ENCODE data around the gene GRAMD4.

The GRAMD4 gene

DNA sequence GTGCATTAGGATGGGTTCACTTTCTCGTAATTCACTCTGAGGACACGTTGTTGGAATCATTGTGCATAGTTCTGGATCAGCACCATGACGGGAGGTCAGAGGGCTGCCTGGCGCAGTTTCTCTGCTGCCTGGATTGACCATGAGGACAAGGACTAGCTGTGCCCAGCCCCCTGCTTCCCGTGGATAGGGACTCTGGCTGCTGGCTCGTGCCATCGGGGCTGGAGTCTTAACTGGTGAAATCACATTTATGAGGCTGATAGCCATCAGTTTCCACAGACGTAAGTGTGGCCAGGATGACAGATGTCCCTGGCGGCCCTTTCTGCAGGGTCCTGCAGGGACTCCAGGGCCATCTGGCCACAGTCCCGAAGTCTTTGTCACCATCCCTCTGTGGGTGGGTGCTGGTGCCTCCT, 24.1 kb upstream of the GRAMD4 start:
- no peak for DNase-seq (ENCODE audit: low read depth in 2 of 3, low spot score in 1 of 3)

DNA sequence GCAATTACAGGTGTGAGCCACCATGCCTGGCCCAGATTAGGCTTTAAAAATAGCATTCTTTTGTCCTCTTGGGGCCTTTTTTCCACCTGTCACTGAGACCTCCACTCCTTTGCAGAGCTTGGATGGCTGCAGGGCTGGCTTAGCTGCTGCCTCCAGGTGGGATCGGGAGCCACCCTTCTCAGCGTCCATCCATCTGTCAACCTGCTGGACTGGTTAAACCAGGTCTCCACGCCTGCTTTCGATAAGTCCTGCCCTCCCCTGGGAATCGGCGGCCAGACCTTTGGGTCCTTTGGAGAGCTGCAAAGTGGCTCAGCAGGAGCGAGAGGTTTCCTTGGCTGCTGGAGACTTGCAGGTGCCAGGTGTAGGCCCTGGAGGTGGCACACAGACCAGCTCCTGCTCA, 23.4 kb upstream of the GRAMD4 start:
- no peak for DNase-seq (ENCODE audit: low read depth in 2 of 3, low spot score in 1 of 3)

DNA sequence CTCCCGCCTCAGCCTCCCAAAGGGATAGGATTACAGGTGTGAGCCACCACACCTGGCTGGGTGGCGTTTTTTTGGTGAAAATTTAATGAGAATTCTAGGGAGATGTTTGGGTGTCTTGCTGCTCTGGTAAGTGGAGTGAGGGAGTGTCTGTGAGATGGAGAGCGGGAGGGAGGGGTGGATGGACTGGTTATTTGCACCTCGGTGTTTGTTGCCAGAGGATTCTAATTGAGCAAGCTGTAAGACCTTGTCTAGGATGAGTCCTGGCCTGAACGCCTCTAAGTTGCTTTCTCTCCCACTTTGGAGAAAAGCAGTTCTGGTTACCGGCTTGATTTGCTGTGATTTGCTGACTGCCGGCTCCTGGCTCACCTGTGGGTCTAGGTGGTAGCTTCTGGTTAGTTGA, 22.0 kb upstream of the GRAMD4 start:
- no peak for DNase-seq (ENCODE audit: low read depth in 2 of 3, low spot score in 1 of 3)

DNA sequence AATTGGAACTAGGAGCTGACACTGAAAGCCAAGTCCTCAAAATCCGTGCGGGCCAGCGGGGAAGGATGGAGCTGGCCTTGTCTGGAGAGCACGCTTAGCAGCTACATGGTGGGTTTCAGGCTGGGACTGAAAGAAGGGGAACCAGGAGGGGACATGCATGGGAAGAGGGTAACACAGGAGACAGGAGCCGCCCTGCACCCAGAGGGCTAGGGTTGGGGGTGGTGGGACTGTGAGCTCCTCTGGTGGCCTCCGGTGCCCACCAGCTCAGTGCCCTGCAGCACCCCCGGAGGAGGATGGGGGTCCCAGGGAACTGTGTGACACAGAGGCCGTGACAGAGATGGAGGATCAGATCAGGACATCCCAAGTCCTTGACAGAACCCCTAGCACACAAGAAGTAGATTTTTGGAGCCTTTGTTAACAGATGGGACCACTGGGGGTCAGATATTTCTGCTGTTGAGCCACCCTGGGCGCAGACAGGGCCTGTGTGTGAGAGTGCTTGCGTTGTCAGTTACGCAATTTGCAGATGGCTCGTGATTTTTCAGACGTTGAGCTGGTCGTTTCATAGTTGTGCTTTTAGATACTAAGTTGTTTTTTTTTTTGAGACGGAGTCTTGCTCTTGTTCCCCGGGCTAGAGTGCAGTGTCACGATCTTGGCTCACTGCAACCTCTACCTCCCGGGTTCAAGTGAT, 21.3 kb upstream of the GRAMD4 start:
- no peak for DNase-seq (ENCODE audit: low read depth in 2 of 3, low spot score in 1 of 3)

DNA sequence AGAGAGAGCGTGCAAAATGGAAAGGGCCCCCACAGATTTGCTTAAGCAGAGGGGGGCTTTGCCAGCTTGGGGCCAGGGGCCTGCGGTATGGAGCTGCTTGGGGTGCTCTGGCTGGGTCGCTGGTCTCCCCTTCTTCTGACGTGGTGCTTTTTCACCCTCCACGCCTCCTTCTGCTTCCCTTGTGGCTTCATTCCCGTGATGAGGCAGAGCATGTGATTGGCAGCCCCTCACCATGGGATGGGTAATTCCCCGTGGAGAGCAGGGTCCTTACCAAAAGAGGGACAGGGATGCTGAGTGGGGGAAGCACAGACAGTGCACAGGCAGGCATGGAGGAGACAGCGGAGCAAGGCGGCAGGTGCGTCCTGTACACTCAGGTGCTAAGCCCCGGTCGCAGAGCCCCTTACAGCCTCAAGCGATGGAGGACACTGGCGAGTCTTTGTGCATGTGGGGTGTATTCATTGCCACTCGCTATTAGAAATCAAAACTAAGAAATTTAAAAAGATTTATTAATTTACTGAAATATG, 19.9 kb upstream of the GRAMD4 start:
- no peak for DNase-seq (ENCODE audit: low read depth in 2 of 3, low spot score in 1 of 3)

DNA sequence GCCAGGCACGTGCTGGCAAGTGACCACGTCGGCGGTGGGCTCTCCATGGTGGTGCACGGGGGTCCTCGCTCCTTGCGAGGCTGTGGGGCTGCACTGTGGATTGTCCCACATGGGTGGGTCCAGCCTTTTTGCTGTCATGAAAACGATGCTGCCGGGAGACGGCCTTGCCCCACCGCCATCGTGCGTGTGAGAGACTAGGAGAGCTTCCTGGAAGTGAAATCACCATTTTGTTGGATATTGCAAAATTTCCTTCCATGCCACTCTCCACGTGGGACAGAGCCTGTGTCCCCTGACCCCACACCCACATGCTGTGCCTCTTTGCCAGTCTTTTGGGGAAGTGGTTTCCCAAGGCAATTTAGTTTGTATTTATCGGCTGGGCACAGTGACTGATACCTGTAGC, 18.2 kb upstream of the GRAMD4 start:
- no peak for DNase-seq (ENCODE audit: low read depth in 2 of 3, low spot score in 1 of 3)

DNA sequence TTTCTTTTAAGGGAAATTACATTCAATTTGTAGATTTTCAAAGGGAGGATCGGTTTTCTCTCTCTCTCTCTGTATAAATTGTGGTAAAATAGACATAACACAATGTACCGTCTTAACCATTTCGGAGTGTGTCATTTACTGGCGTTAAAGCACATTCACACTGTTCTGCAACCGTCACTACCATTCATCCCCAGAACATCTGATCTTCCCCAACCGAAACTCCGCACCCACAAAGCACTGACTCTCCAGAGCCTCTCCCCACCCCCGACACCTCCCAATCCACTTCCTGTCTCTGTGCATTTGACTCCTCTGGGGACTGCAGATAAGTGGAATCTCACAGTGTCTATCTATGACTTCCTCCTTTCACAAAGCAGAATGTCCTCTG, 15.9 kb upstream of the GRAMD4 start:
- DNase-seq (ENCODE audit: low read depth in 2 of 3, low spot score in 1 of 3), result peak; percentile 66 to 79 (median 69)

DNA sequence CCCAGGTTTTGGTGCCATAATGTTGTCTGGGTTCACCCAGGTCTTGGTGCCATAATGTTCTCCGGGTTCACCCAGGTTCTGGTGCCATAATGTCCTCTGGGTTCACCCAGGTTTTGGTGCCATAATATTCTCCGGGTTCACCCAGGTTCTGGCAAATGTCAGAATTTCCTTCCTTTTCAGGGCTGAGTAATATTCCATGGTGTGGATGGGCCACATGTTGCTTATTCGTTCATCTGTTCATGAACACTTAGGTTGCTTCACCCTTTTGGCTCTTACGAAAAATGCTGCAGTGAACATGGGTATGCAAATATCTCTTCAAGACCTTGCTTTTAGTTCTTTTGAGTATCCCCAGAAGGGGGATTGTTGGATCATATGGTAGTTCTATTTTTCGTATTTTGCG, 15.1 kb upstream of the GRAMD4 start:
- no peak for DNase-seq (ENCODE audit: low read depth in 2 of 3, low spot score in 1 of 3)

DNA sequence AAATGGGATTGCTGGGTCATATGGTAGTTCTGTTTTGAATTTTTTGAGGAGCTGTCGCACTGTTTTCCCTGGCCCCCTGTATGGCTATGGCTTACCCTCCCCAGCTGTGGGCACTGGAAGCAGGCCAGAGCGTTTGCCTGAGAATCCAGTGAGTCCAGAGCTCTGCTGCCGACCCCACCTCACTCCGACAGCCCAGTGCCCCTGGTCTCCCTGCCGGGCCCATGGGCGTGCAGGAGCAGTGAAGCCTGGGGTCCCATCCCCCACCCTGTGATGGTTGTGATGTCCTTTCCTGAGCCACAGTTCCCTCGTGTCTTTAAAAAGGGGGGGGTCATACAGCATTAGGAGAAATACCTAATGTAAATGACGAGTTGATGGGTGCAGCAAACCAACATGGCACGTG, 13.3 kb upstream of the GRAMD4 start:
- DNase-seq (ENCODE audit: low read depth in 2 of 3, low spot score in 1 of 3), result no peak

DNA sequence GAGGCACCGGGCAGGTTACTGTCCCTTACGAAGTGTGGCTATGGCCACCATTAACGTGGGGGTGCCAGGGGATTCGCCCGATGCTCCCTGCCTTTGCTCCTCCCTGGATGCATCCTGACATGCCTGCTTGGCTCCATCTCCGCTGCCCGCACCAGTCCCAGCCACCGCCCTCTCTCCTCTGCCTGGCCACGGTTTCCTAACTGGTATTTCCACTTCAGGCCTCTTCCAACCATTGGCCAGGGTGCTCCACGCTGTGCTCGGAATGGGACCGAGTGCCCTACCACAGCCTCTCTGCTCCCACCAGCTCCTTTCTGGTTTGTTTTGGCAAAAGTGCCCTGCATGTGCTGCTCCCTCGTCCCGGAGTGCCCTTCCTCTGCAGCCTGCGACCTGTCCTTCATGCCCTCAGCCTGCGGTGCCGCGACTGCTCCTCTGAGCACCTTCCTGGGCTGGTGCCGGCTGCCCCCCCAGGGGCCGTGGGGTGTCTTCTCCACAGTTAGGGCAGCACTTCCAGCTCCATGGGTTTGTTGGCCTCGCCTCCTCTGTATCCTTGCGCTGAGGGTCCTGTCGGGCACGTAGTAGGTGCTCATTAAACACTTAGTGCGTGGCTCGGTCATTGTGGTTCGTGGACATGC, 12.6 kb upstream of the GRAMD4 start:
- no peak for DNase-seq (ENCODE audit: low read depth in 2 of 3, low spot score in 1 of 3)

DNA sequence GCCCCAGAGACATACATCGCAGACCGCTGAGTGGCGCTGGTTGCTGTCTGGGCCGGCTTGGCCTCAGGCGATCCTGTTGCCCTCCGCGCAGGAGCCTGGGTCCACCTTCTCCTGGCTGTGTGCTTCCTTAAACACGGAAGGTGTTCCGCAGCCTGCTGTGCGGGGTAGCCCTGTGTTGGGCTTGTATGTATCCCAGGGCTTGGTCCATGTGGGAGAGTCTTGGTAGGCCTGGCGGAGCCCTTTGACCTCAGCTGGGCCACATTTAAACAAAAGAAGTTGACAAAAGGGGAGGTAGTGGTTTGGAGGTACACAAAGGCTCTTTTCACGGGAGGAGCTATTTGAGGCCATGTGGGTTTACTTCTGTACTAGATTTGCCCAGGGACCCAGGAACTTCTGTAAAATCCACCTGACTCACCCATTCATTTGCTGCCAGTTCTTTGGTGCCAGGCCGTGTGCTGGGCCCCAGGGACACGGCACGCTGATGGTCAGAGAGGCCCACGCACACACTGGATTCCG, 11.0 kb upstream of the GRAMD4 start:
- no peak for DNase-seq (ENCODE audit: low read depth in 2 of 3, low spot score in 1 of 3)

DNA sequence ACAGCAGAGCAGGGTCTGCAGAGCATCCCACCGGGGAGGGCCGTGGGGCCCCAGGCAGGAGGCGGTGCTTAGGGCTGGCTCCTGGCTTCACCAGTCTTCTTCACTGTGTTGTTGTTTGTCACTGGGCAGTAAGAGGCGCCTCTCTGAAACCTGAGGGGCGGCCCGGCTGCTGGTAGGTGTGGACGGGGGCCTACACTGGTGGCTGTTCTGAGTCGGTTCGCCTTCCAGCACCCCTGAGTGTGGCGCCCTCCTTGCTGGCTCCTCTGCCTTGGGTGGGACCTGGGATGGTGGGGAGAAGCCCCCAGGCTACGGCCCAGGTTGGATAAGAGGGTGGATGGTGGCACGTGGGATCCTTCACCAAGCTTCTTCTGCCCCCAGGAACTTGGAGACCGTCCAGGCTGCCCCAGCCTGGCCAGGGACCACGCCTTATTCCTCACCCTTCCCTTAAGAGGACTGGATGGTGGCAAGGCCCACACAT, 10.4 kb upstream of the GRAMD4 start:
- no peak for DNase-seq (ENCODE audit: low read depth in 2 of 3, low spot score in 1 of 3)

DNA sequence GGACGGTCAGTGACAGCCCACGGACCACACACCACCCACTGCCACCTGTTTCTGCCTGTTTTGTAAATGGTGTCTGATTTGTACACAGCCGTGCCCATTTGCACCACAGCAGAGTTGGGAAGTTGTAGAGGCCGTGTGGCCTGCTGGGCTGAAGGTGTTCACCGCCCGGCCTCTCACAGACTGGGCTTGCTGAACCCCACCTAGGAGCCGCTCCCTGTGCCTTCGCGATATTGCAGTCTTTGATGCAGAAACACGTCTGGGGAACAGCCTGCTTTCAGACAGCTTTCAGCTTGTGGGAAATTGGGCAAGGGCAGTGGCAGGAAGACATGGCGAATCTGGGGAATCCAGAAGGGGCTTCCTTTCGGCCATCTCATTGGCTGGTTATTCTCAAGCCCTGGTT, 9.8 kb upstream of the GRAMD4 start:
- no peak for DNase-seq (ENCODE audit: low read depth in 2 of 3, low spot score in 1 of 3)

DNA sequence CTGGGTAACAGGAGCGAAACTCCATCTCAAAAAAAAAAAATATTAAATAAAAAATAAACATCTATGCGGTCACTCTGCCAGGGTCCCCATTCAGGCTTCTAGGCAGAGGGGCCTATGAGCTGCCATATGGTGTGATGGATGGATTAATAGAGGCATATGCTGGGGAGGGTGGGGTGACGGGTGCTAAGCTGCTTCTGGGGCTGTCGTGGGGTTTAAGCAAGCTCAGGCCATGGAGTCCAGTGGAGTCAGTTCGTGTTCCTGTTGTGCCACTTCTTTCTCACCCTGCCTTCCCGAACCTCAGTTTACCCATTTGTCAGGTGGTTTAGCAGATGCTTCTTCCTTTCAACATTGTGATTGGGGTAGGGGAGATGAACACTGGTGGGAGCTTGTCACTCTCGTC, 9.0 kb upstream of the GRAMD4 start:
- DNase-seq (ENCODE audit: low read depth in 2 of 3, low spot score in 1 of 3), result no peak

DNA sequence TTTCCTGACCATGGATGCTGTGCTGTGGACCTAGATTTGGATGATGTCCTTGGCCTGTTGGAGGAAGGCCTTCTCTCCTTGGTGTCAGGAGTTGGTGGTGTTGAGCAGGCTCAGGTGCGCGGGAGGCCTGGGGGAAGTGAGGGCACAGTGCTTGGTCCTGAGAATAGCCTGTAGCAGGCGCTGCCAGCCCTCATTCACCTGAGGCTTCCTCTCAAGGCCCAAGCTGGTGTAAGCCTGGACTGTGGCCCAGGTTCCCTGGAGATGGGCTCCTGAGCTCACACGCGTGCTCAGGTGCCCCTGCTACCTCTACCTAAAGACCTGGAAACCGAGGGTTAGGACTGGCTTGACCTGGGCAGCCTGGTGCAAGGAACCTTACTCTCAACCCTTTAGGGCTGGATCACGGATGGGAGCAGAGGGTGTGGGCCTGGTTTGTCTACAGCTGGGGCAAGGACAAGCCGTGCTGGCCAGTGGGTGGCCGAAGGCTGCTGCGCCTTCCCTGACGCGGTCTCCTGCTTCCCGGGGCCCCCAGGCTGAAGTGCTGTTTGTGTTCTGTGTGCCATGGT, 7.8 kb upstream of the GRAMD4 start:
- DNase-seq (ENCODE audit: low read depth in 2 of 3, low spot score in 1 of 3), result no peak

DNA sequence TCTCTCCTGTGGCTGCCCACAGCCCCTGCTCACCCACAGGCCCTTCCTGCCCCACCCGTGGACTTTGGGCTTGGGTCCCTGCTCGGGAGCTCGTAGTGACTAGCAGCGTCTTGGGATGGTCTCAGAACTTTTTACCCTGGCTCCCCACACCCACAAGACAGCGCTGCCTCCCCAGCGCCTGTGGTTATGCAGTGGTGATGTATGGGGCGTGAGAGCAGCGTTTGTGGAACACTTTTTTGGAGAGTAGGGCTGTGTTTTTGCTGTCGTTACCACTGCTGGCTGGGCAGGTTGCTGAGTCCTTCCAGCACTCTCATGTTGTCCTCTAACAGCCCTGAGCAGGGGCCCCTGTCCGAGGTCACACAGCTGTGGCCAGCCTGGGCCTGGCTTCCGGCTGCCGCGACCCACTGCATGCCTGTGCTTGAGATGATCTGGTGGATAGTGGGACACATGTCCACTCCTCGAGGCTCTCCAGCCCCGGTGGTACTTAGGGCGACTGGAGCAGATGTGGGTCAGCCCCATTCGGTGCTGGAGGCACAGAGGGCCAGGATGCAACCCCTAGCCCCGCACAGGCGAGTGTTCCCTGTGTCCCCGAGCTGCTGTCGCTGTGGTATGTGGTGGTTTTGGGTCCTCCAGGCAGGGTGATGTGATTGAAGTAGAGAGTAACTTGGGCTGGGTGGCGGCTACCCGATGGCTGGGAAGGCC, 7.1 kb upstream of the GRAMD4 start:
- peak in 1 of 3 donors; percentile 30 for DNase-seq (ENCODE audit: low read depth in 2 of 3, low spot score in 1 of 3)

DNA sequence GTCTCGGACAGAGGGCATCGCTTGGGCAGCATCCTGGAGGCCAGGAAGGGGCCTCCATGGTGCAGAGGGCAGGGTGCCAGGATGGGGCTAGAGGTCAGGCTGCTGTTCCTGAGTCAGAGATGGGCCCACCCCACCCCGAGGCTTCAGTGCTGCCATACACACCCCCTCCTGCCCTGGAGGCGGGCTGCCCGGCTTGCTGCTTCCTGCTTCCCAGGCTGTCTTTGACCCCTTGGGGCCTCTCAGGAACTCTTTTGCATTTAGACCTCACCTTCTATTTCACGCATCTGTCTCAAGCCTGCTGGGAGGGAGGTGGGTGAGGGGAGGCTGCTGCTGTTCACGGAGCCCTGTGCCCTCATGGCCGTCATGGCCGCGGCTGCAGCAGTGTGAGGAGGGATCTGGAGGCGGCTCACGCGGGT, 6.6 kb upstream of the GRAMD4 start:
- DNase-seq (ENCODE audit: low read depth in 2 of 3, low spot score in 1 of 3), result no peak

DNA sequence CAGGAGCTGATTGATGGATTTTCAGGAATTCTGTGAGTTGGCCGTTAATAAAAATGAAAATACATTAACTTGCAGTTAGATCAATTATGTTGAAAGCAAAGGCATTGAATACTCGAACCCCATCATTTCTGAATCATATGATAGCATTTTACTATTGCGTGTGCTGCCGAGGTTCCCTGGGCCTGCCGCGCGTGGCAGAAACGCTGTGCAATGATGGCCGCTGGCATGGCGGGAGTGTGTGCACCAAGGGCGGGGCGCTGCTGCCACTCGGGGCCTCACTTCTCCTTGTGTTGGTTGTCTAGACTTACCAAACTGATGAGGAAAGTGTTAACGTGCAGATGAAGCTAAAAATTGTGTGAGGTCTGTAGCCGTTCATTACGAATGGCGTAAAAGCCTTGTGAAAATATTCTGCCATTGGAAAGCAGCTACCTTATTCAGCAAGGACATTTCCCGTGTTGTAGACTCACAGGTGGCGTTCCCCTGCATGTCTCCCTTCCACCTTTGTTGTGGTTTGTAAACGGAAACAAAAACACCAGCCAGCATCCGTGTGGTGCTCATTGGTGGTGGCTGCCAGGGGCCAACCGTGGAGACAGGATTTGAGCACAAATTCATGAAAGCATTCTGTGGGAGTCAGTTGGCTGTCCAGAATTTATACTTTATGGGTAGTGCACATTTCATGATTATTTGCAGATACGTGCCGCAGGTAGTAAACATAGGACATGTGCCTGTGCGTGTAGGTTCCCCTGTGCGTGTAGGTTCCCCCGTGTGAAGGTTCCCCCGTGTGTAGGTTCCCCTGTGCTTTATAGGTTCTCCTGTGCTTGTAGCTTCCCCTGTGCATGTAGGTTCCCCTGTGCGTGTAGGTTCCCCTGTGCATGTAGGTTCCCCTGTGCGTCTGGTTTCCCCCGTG, 5.9 kb upstream of the GRAMD4 start:
- DNase-seq (ENCODE audit: low read depth in 2 of 3, low spot score in 1 of 3), result peak; percentile 41 to 56 (median 50)

DNA sequence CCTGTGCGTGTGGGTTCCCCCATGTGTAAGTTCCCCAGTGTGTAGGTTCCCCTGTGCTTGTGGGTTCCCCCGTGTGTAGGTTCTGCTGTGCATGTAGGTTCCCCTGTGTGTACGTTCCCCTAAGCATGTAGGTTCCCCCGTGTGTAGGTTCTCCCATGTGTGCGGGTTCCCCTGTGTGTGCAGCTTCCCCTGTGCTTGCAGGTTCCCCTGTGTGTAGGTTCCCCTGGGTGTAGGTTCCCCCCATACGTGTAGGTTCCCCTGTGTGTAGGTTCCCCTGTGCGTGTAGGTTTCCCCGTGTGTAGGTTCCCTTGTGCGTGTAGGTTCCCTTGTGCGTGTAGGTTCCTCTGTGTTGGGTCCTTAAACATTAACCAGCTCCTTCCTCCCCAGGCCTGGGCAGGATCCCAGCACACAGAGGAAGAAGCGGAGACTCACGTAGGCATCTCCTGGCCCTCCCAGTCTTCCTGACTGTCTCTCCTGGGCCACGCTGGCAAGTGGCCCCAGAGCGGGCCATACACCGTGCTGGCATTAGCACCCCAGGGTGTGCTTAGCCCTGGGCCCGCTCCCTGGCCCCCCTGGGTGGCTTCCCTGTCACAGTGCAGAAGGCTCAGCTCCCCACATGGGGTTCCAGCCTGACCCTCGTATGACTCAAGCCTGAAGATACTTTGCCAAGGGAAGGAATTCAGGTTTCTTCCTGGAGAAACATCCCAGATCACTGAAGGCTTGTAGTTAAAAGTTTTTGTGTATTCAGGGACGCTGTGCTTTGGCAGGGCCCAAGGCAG, 2.8 kb upstream of the GRAMD4 start:
- DNase-seq (ENCODE audit: low read depth in 2 of 3, low spot score in 1 of 3), result no peak

All from stimulated activated CD4-positive, alpha-beta T cell treated with anti-CD3 and anti-CD28 coated beads, Interleukin-12 subunit alpha, Interleukin-12 subunit beta, amount 100 ng/mL, for 48 hours (primary cell).